Measurements from ENCODE around the gene CHST6. TPM values are rescaled to one million over a fixed set of nuclear protein-coding genes. Genes with fewer than 3 reads are reported as not detected.
A peak's percentile ranks its signal among the peaks of the same experiment; 100 is the strongest.

Gene CHST6
- total RNA-seq, 1 experiment from 2014 or later: 17.9 TPM

GRCh38 chr16:75494184-75494583 is 1.1 kb downstream of the CHST6 start:
- Histone ChIP-seq H3K4me2 (ENCODE audit: low read length) (peak overlapping the region; percentile 94), H3K36me3 (ENCODE audit: control insufficient read depth in 1 of 2, insufficient read depth in 2 of 2, low read length in 2 of 2) (no peaks in the 10 kb centered on the region), H3K9me3 (ENCODE audit: control insufficient read depth in 1 of 2, insufficient read depth in 1 of 2, low read depth in 1 of 2, low read length in 2 of 2) (no peaks in the 10 kb centered on the region), H3K79me2 (ENCODE audit: insufficient read depth, low read length) (peaks cover 5% of the 10 kb centered on the region; the same call in 1 of the 2 replicates), H3K4me1 (ENCODE audit: control insufficient read depth in 1 of 2, insufficient read depth in 2 of 2, low read length in 2 of 2) (peaks cover 25 to 44% of the 10 kb centered on the region in 2 experiments), H3K27ac (ENCODE audit: low read depth, low read length) (no peak overlapping the region), H3K9me2 (ENCODE audit: insufficient read depth) (no peaks in the 10 kb centered on the region), H3K4me3 (replicated peaks in 1 of 2; ENCODE audit: low read depth in 1 of 2, low read length in 2 of 2) (peak overlapping the region in 1 of 2 experiments; percentile 70; a peak in 3 of 4 replicates), H2AFZ (ENCODE audit: low read depth, low read length, poor library complexity, severe bottlenecking) (no peak overlapping the region), H3K27me3 (ENCODE audit: insufficient read depth, low read length) (no peaks in the 10 kb centered on the region), H3K9ac (ENCODE audit: low read length) (peak overlapping the region; percentile 76), H4K20me1 (ENCODE audit: insufficient read depth) (no peaks in the 10 kb centered on the region)
- no peak for DNase-seq (ENCODE audit: low read depth, low spot score)
- ChIA-PET POLR2A (interaction anchor here (0.6 to 1.5 kb wide), 3 partner anchors 9 to 51 kb away, joined by 3 to 4 read pairs (median 3); no protein-coding TSS in a partner anchor), CTCF (no interaction called here), RAD21 (ENCODE audit: low non-redundant PET in 1 of 2, low total read pairs in 2 of 2, uncharacterized antibody in 2 of 2, unreplicated experiment in 2 of 2) (no interaction called here)
- no peak for TF ChIP-seq CTCF (IDR thresholded peaks at IDR 0.05 in 2 of 3, conservative IDR thresholded peaks at IDR 0.05 in 1 of 3; ENCODE audit: borderline replicate concordance in 1 of 3, insufficient read depth in 1 of 3, low read depth in 2 of 3, low read length in 2 of 3)
- no peak for TF ChIP-seq POLR2A (IDR thresholded peaks at IDR 0.05; ENCODE audit: borderline replicate concordance, extremely low read depth, insufficient read depth, insufficient read length)
- TF ChIP-seq ELF1 (IDR thresholded peaks at IDR 0.05; ENCODE audit: borderline replicate concordance, low read depth): no peak
- TF ChIP-seq EGR1 (IDR thresholded peaks at IDR 0.05; ENCODE audit: low read depth): no peak
- intact Hi-C loops (cut with micrococcal nuclease): no loop called here
- BruUV-seq (replicated peaks): no TSS peak
- ATAC-seq: no peak

GRCh38 chr16:75491876-75492275 is 3.4 kb downstream of the CHST6 start:
- no peak overlapping the region for H3K27ac ChIP-seq (ENCODE audit: low read depth, low read length)
- H3K4me3 ChIP-seq (replicated peaks in 1 of 2; ENCODE audit: low read depth in 1 of 2, low read length in 2 of 2): no peak overlapping the region
- ChIA-PET RAD21 (ENCODE audit: low non-redundant PET in 1 of 2, low total read pairs in 2 of 2, uncharacterized antibody in 2 of 2, unreplicated experiment in 2 of 2) (interaction anchor here (0.8 to 0.9 kb wide), 2 partner anchors 26 to 30 kb away, joined by 3 to 5 read pairs; no protein-coding TSS in a partner anchor), CTCF (interaction anchor here (0.6 to 1.3 kb wide), 5 partner anchors 9 to 130 kb away, joined by 3 to 8 read pairs (median 4); no protein-coding TSS in a partner anchor), POLR2A (no interaction called here)
- H3K36me3 ChIP-seq (ENCODE audit: control insufficient read depth in 1 of 2, insufficient read depth in 2 of 2, low read length in 2 of 2): no peaks in the 10 kb centered on the region
- no peaks in the 10 kb centered on the region for H4K20me1 ChIP-seq (ENCODE audit: insufficient read depth)
- no peaks in the 10 kb centered on the region for H3K27me3 ChIP-seq (ENCODE audit: insufficient read depth, low read length)
- H3K4me1 ChIP-seq (ENCODE audit: control insufficient read depth in 1 of 2, insufficient read depth in 2 of 2, low read length in 2 of 2): peaks cover 25 to 42% of the 10 kb centered on the region in 2 experiments
- peak overlapping the region; percentile 38 for H3K4me2 ChIP-seq (ENCODE audit: low read length)
- no TSS peak for BruUV-seq (replicated peaks)
- peaks cover 5% of the 10 kb centered on the region; the same call in 1 of the 2 replicates for H3K79me2 ChIP-seq (ENCODE audit: insufficient read depth, low read length)
- no peak for DNase-seq (ENCODE audit: low read depth, low spot score)
- intact Hi-C loops (cut with micrococcal nuclease): no loop called here
- H2AFZ ChIP-seq (ENCODE audit: low read depth, low read length, poor library complexity, severe bottlenecking): no peak overlapping the region
- H3K9me3 ChIP-seq (ENCODE audit: control insufficient read depth in 1 of 2, insufficient read depth in 1 of 2, low read depth in 1 of 2, low read length in 2 of 2): no peaks in the 10 kb centered on the region
- no peaks in the 10 kb centered on the region for H3K9me2 ChIP-seq (ENCODE audit: insufficient read depth)
- H3K9ac ChIP-seq (ENCODE audit: low read length): peak overlapping the region; percentile 11; the same call in 1 of the 2 replicates
- ATAC-seq: peak; percentile 69
- no peak for TF ChIP-seq CBX3 (IDR thresholded peaks at IDR 0.05; ENCODE audit: low read depth)
- TF ChIP-seq TCF7L2 (IDR thresholded peaks at IDR 0.05; ENCODE audit: borderline replicate concordance, extremely low read depth, insufficient read depth, insufficient read length): no peak
- TF ChIP-seq ZNF274 (IDR thresholded peaks at IDR 0.05; ENCODE audit: low read depth, low read length): no peak
- TF ChIP-seq ZBTB33 (IDR thresholded peaks at IDR 0.05; ENCODE audit: extremely low read depth, insufficient replicate concordance, low read length): no peak
- no peak for TF ChIP-seq FOSL1 (IDR thresholded peaks at IDR 0.05; ENCODE audit: low read depth)
- no peak for TF ChIP-seq CEBPB (IDR thresholded peaks at IDR 0.05; ENCODE audit: low read depth)
- peak; percentile 74 for TF ChIP-seq RAD21 (IDR thresholded peaks at IDR 0.05; ENCODE audit: low read depth)
- TF ChIP-seq JUND (IDR thresholded peaks at IDR 0.05): no peak
- TF ChIP-seq CTCF (IDR thresholded peaks at IDR 0.05 in 2 of 3, conservative IDR thresholded peaks at IDR 0.05 in 1 of 3; ENCODE audit: borderline replicate concordance in 1 of 3, insufficient read depth in 1 of 3, low read depth in 2 of 3, low read length in 2 of 3): peak; percentile 47 to 51 (median 48); a peak in 4 of 6 replicates
- no peak for TF ChIP-seq POLR2A (IDR thresholded peaks at IDR 0.05; ENCODE audit: borderline replicate concordance, extremely low read depth, insufficient read depth, insufficient read length)
- no peak for TF ChIP-seq EGR1 (IDR thresholded peaks at IDR 0.05; ENCODE audit: low read depth)
- no peak for TF ChIP-seq EZH2 (IDR thresholded peaks at IDR 0.05)
